ENCODE measurements around the gene SYAP1. TPM values are rescaled to one million over a fixed set of nuclear protein-coding genes. Genes with fewer than 3 reads are reported as not detected.

The SYAP1 gene
- total RNA-seq, 1 donor from 2014 or later = 39.7 TPM

GRCh38 chrX:16748425-16748824, 29.0 kb downstream of the SYAP1 start:
- Histone ChIP-seq H3K27me3 (no peaks in the 10 kb centered on the region), H3K4me3 (no peak overlapping the region), H3F3A (ENCODE audit: low read depth) (peaks cover 4% of the 10 kb centered on the region), H3K79me2 (ENCODE audit: low read depth) (no peaks in the 10 kb centered on the region), H3K9me3 (ENCODE audit: low read depth) (no peaks in the 10 kb centered on the region), H3K4me2 (no peak overlapping the region), H3K36me3 (no peaks in the 10 kb centered on the region), H3K27ac (no peak overlapping the region), H2AFZ (replicated peaks) (no peak overlapping the region), H3K9ac (no peak overlapping the region), H4K20me1 (ENCODE audit: low read depth) (no peaks in the 10 kb centered on the region), H3K4me1 (peaks cover under 1% of the 10 kb centered on the region)
- H3K4me1 Mint-ChIP-seq = peaks cover 1% of the 10 kb centered on the region
- DNase-seq (ENCODE audit: low spot score) = no peak
- H3K27me3 Mint-ChIP-seq (ENCODE audit: insufficient read depth, low read depth) = no peaks in the 10 kb centered on the region
- no peaks in the 10 kb centered on the region for H3K9me3 Mint-ChIP-seq
- no peak overlapping the region for H3K4me3 Mint-ChIP-seq
- TF ChIP-seq EZH2phosphoT487 (IDR thresholded peaks at IDR 0.05) (no peak), EZH2 (IDR thresholded peaks at IDR 0.05) (no peak), CTCF (IDR thresholded peaks at IDR 0.05) (no peak)
- H3K36me3 Mint-ChIP-seq = peaks cover 31% of the 10 kb centered on the region
- H3K27ac Mint-ChIP-seq = no peak overlapping the region

GRCh38 chrX:16750136-16750535, 30.7 kb downstream of the SYAP1 start:
- Histone ChIP-seq H3F3A (ENCODE audit: low read depth) (peaks cover 12% of the 10 kb centered on the region), H3K36me3 (peaks cover 3% of the 10 kb centered on the region), H3K4me3 (no peak overlapping the region), H3K4me2 (no peak overlapping the region), H3K4me1 (peaks cover 9% of the 10 kb centered on the region), H2AFZ (replicated peaks) (no peak overlapping the region), H3K27ac (no peak overlapping the region), H3K9ac (no peak overlapping the region), H3K27me3 (no peaks in the 10 kb centered on the region), H3K9me3 (ENCODE audit: low read depth) (no peaks in the 10 kb centered on the region), H4K20me1 (ENCODE audit: low read depth) (no peaks in the 10 kb centered on the region), H3K79me2 (ENCODE audit: low read depth) (no peaks in the 10 kb centered on the region)
- H3K9me3 Mint-ChIP-seq = no peaks in the 10 kb centered on the region
- no peak overlapping the region for H3K4me3 Mint-ChIP-seq
- H3K27ac Mint-ChIP-seq = no peak overlapping the region
- H3K36me3 Mint-ChIP-seq = peaks cover 33% of the 10 kb centered on the region
- TF ChIP-seq EZH2 (IDR thresholded peaks at IDR 0.05) = no peak
- TF ChIP-seq CTCF (IDR thresholded peaks at IDR 0.05) = no peak
- TF ChIP-seq EZH2phosphoT487 (IDR thresholded peaks at IDR 0.05) = no peak
- H3K4me1 Mint-ChIP-seq = peaks cover 12% of the 10 kb centered on the region
- H3K27me3 Mint-ChIP-seq (ENCODE audit: insufficient read depth, low read depth) = no peaks in the 10 kb centered on the region
- no peak for DNase-seq (ENCODE audit: low spot score)

- H2AFZ ChIP-seq (replicated peaks) = no peak overlapping the region
- no peaks in the 10 kb centered on the region for H3K27me3 ChIP-seq
- H3K4me1 ChIP-seq = peaks cover 15% of the 10 kb centered on the region
- DNase-seq (ENCODE audit: low spot score) = peak; percentile 49
- TF ChIP-seq EZH2phosphoT487 (IDR thresholded peaks at IDR 0.05) = no peak
- TF ChIP-seq CTCF (IDR thresholded peaks at IDR 0.05) = no peak
- no peak for TF ChIP-seq EZH2 (IDR thresholded peaks at IDR 0.05)
- H3K4me3 ChIP-seq = no peak overlapping the region
- peaks cover 15% of the 10 kb centered on the region for H3K36me3 ChIP-seq
- Mint-ChIP-seq H3K27me3 (ENCODE audit: insufficient read depth, low read depth) (no peaks in the 10 kb centered on the region), H3K4me1 (peaks cover 22% of the 10 kb centered on the region), H3K9me3 (no peaks in the 10 kb centered on the region), H3K36me3 (peaks cover 36% of the 10 kb centered on the region), H3K27ac (peak overlapping the region; percentile 70), H3K4me3 (no peak overlapping the region)
- H3K27ac ChIP-seq = peak overlapping the region; percentile 41
- peak overlapping the region; percentile 4 for H3K4me2 ChIP-seq
- H3F3A ChIP-seq (ENCODE audit: low read depth) = peaks cover 9% of the 10 kb centered on the region
- no peak overlapping the region for H3K9ac ChIP-seq
- H3K9me3 ChIP-seq (ENCODE audit: low read depth) = no peaks in the 10 kb centered on the region
- no peaks in the 10 kb centered on the region for H3K79me2 ChIP-seq (ENCODE audit: low read depth)
- H4K20me1 ChIP-seq (ENCODE audit: low read depth) = no peaks in the 10 kb centered on the region
Observed at GRCh38 chrX:16754019-16754418, 34.6 kb downstream of the SYAP1 start.

Measured in neural progenitor cell (in vitro differentiated cells).